K562 (cell line): ENCODE measurements around the gene IL1F10. TPM values are rescaled to one million over a fixed set of nuclear protein-coding genes. Genes with fewer than 3 reads are reported as not detected.

ENCODE experiments used
- polyA plus RNA-seq, 8 experiments: library from polyadenylated mRNA; depleted of rRNA in 4 of 8; stranded (reverse) in 5 of 8; unstranded in 3 of 8; fragments of >200 nt; fragmentation: Nextera tagmentation in 2 of 8; fragmentation: Illumina TruSeq in 1 of 8; extraction: Ambion mirVana in 2 of 8; extraction: Trizol in 1 of 8; gene quantifications; 2 replicates each; pipeline versions ENCODE4 v1.2.1 to v1.2.3, GENCODE V29; 2011 to 2014; ENCODE audit warnings: inconsistent platforms in 1 of 8, missing spikeins in 1 of 8
- total RNA-seq, 7 experiments: library from RNA; depleted of rRNA in 6 of 7; stranded (reverse); fragments of >200 nt in 6 of 7; fragmentation: Illumina TruSeq in 2 of 7; extraction: Trizol in 2 of 7; gene quantifications; 2 replicates each; pipeline versions ENCODE4 v1.2.1 to v1.2.3, GENCODE V29; 2011 to 2021; ENCODE audit warnings: low replicate concordance in 1 of 7
- TF ChIP-seq, protein P1 (sequence below): IDR thresholded peaks from 2 replicates; pipeline ENCODE4 v1.6.1; 2011; ENCODE audit warnings: borderline replicate concordance, low read depth, mild to moderate bottlenecking, moderate library complexity, low read length; ENCODE audit not compliant: insufficient read depth, poor library complexity, severe bottlenecking
- TF ChIP-seq, protein P2 (sequence below), 3 experiments: IDR thresholded peaks in 2 of 3; conservative IDR thresholded peaks in 1 of 3; 2 replicates each; pipeline ENCODE4 v1.5.1; 2011 to 2012; ENCODE audit warnings: low read length in 3 of 3, mild to moderate bottlenecking in 3 of 3, control low read depth in 2 of 3, improper control_type of control experiment in 1 of 3, inconsistent platforms in 1 of 3, low read depth in 1 of 3, mixed read lengths in 1 of 3, moderate library complexity in 1 of 3; ENCODE audit not compliant: insufficient read depth in 2 of 3
- TF ChIP-seq, protein P3 (sequence below): IDR thresholded peaks from 2 replicates; pipeline ENCODE4 v1.6.1; 2012; ENCODE audit warnings: low read depth, low read length, improper control_type of control experiment, borderline replicate concordance

IL1F10 gene
- total and polyA plus RNA-seq, 9 of the 15 experiments (the other 6 are each of a cell fraction or from before 2014, with no cell fraction given): not detected

DNA sequence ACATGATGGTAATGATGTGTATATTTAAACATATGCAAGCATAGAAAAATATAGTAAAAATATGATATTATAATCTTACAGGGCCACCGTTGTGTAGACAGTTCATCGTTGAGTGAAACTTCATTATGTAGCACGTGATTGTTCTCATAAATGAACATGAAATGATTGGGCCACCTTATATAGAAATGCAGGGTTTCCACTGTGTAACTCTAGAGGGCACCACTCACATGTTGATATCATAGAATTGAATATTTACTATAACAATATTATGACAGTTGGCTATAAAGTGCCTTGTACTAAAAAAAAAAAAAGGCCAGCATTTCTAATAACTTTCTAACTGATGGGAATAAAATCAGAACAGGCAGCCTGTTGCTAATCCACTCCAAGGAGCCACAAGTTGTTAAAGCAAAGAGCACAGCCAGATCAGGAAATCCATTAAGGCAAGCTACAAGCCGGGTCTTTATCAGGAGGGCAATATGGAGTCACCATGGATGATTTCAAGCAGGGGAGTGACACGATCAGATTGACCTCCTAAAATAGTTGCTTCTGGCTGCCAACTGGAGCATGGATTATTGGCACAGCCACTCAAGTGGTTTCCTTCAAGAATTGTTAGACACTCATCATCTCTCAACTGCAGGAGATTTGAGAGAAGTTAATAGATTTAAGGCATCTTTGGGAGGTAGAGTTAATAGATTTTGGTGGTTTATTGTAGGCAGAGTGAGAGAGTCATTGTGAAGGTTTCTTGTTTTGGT lies 16.7 kb downstream of the IL1F10 start (continued):
- TF ChIP-seq, protein P1, sequence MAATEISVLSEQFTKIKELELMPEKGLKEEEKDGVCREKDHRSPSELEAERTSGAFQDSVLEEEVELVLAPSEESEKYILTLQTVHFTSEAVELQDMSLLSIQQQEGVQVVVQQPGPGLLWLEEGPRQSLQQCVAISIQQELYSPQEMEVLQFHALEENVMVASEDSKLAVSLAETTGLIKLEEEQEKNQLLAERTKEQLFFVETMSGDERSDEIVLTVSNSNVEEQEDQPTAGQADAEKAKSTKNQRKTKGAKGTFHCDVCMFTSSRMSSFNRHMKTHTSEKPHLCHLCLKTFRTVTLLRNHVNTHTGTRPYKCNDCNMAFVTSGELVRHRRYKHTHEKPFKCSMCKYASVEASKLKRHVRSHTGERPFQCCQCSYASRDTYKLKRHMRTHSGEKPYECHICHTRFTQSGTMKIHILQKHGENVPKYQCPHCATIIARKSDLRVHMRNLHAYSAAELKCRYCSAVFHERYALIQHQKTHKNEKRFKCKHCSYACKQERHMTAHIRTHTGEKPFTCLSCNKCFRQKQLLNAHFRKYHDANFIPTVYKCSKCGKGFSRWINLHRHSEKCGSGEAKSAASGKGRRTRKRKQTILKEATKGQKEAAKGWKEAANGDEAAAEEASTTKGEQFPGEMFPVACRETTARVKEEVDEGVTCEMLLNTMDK: peak; percentile 29
- TF ChIP-seq, protein P2, sequence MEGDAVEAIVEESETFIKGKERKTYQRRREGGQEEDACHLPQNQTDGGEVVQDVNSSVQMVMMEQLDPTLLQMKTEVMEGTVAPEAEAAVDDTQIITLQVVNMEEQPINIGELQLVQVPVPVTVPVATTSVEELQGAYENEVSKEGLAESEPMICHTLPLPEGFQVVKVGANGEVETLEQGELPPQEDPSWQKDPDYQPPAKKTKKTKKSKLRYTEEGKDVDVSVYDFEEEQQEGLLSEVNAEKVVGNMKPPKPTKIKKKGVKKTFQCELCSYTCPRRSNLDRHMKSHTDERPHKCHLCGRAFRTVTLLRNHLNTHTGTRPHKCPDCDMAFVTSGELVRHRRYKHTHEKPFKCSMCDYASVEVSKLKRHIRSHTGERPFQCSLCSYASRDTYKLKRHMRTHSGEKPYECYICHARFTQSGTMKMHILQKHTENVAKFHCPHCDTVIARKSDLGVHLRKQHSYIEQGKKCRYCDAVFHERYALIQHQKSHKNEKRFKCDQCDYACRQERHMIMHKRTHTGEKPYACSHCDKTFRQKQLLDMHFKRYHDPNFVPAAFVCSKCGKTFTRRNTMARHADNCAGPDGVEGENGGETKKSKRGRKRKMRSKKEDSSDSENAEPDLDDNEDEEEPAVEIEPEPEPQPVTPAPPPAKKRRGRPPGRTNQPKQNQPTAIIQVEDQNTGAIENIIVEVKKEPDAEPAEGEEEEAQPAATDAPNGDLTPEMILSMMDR (IDR thresholded peaks at IDR 0.05 in 2 of 3, conservative IDR thresholded peaks at IDR 0.05 in 1 of 3; ENCODE audit: insufficient read depth in 2 of 3, low read depth in 1 of 3, low read length in 3 of 3): peak in 2 of 3 experiments; percentile 42 to 68; a peak in 4 of 6 replicates
- TF ChIP-seq, protein P3, sequence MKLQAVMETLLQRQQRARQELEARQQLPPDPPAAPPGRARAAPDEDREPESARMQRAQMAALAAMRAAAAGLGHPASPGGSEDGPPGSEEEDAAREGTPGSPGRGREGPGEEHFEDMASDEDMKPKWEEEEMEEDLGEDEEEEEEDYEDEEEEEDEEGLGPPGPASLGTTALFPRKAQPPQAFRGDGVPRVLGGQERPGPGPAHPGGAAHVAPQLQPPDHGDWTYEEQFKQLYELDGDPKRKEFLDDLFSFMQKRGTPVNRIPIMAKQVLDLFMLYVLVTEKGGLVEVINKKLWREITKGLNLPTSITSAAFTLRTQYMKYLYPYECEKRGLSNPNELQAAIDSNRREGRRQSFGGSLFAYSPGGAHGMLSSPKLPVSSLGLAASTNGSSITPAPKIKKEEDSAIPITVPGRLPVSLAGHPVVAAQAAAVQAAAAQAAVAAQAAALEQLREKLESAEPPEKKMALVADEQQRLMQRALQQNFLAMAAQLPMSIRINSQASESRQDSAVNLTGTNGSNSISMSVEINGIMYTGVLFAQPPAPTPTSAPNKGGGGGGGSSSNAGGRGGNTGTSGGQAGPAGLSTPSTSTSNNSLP: peak; percentile 89
